ENCODE results near the gene TMEM125.

Gene TMEM125

GRCh38 chr1:43292679-43293078 is 22.9 kb downstream of the TMEM125 start:
- no peak for DNase-seq (ENCODE audit: low read depth in 2 of 2, low spot score in 1 of 2)

- no peak for DNase-seq (ENCODE audit: low read depth in 2 of 2, low spot score in 1 of 2)
Measured at GRCh38 chr1:43293176-43293575, 23.4 kb downstream of the TMEM125 start.

- DNase-seq (ENCODE audit: low read depth in 2 of 2, low spot score in 1 of 2), result no peak
Measured at GRCh38 chr1:43293896-43294760, 24.3 kb downstream of the TMEM125 start.

DNA sequence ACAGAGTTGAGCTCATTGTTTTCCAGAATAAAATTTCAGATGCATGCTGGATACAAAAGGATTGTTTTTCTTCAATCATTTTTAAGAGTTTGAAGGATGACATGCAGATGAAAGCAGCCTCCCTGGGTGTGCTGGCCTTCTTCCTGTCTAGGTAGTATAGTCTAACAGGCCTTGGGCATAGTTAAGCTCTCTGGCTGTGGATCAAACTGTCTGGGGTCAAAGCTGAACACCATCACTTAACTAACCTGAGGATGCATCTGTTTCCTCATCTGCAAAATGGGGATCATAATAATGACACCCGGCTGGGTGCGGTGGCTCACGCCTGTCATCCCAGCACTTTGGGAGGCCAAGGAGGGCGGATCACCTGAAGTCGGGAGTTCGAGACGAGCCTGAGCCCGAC is 25.0 kb downstream of the TMEM125 start:
- DNase-seq (ENCODE audit: low read depth in 2 of 2, low spot score in 1 of 2), result no peak

GRCh38 chr1:43296207-43296606 is 26.4 kb downstream of the TMEM125 start:
- no peak for DNase-seq (ENCODE audit: low read depth in 2 of 2, low spot score in 1 of 2)

- DNase-seq (ENCODE audit: low read depth in 2 of 2, low spot score in 1 of 2), result no peak
Measured at GRCh38 chr1:43298055-43298454, 28.3 kb downstream of the TMEM125 start.

DNA sequence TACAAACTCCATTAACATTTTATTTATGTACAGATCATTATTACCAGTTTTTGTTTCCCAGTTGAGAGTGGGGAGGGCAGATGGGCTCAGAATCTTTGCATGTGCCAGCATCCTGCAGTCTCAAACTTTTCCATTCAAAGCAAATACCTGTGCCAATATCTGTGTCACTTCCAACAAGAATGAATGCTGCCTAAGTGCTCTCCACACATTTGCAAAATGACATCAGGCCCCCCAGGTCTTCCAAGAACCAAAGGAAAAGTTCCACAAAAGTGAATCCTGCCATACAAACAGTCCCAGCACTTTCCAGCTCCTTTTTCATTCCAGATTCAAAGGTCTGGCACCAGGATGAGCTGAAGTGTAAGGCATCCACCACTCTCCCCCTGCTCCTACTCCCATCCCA is 29.3 kb downstream of the TMEM125 start:
- no peak for DNase-seq (ENCODE audit: low read depth in 2 of 2, low spot score in 1 of 2)

DNA sequence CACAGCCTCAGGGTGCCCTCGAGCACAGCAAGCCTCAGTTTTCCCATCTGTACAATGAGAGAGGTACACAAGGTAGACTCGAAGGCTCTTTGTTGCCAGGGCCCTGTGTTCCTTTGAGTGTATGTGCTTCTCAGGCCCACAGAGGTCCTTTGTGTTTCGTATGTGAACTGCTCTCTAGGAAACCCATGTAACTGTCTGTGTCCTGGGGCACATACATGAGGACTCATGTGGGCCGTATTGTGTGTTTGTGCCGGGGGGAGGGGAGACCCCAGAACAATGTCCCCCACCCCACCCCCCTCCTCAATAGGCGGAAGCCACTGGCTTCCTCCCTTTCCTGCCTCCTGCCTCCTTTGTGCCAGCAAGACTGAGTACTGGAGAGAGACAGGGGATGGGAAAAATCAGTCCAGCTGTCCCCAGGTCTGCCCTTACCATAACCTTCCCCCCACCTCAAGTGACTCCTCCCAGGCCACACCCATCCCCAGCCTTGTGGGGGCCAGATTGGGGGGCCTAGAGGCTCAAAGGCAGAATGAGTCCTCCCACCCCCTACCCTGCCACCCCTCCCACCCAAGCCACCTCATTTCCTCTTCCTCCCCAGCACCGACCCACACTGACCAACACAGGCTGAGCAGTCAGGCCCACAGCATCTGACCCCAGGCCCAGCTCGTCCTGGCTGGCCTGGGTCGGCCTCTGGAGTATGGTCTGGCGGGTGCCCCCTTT is 30.8 kb downstream of the TMEM125 start, which contains the start of gene TIE1:
TSS of gene TIE1 (plus strand) at position 605 of the 717 bp plus-strand sequence. CDS start at position 695, 90 bp downstream.
- DNase-seq (ENCODE audit: low read depth in 2 of 2, low spot score in 1 of 2), result no peak

DNA sequence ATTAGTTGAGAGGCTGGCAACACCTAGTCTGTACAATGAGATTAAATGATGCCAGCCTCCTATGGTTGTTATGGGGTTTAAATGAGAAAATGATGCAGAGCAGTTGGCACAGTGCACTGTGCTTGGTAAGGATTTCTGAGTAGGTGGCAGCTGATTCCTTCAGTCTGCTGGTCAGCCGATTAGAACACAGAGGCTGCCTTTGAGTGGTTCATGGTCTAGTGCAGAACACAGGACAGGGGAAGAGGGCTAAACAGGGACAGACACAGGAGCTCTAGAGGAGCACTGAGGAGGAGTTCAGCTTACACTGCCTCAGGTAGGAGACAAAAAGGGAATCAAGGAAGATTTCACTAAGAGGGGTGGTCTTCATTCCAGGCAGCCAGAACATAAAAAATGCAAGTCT is 32.4 kb downstream of the TMEM125 start:
- DNase-seq (ENCODE audit: low read depth in 2 of 2, low spot score in 1 of 2), result no peak

GRCh38 chr1:43302721-43303470 is 33.1 kb downstream of the TMEM125 start:
- DNase-seq (ENCODE audit: low read depth in 2 of 2, low spot score in 1 of 2), result no peak

GRCh38 chr1:43303471-43304313 is 33.9 kb downstream of the TMEM125 start:
- DNase-seq (ENCODE audit: low read depth in 2 of 2, low spot score in 1 of 2), result no peak

DNA sequence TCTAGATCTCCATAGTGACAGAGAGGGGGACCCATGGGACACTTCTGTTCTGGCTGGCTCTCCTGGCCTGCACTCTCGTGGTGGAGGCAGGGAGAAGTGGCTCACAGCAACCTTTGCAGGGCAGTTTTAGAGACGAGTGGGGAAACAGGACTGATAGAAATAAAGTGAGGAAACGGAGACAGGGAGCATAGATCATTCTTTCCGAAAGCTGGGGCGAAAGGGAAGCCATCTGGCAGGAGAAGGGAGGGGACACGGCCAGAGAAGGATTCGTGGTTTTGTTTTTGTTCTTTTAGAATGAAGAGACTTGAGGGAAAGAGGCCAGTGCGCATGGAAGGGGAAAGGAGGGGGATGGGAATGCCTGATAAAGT is 34.5 kb downstream of the TMEM125 start:
- no peak for DNase-seq (ENCODE audit: low read depth in 2 of 2, low spot score in 1 of 2)

- DNase-seq (ENCODE audit: low read depth in 2 of 2, low spot score in 1 of 2), result no peak
Measured at GRCh38 chr1:43304771-43305300, 35.1 kb downstream of the TMEM125 start.

- DNase-seq (ENCODE audit: low read depth in 2 of 2, low spot score in 1 of 2), result no peak
Measured at GRCh38 chr1:43305461-43305860, 35.7 kb downstream of the TMEM125 start.

- DNase-seq (ENCODE audit: low read depth in 2 of 2, low spot score in 1 of 2), result no peak
Measured at GRCh38 chr1:43305926-43306687, 36.3 kb downstream of the TMEM125 start.

DNA sequence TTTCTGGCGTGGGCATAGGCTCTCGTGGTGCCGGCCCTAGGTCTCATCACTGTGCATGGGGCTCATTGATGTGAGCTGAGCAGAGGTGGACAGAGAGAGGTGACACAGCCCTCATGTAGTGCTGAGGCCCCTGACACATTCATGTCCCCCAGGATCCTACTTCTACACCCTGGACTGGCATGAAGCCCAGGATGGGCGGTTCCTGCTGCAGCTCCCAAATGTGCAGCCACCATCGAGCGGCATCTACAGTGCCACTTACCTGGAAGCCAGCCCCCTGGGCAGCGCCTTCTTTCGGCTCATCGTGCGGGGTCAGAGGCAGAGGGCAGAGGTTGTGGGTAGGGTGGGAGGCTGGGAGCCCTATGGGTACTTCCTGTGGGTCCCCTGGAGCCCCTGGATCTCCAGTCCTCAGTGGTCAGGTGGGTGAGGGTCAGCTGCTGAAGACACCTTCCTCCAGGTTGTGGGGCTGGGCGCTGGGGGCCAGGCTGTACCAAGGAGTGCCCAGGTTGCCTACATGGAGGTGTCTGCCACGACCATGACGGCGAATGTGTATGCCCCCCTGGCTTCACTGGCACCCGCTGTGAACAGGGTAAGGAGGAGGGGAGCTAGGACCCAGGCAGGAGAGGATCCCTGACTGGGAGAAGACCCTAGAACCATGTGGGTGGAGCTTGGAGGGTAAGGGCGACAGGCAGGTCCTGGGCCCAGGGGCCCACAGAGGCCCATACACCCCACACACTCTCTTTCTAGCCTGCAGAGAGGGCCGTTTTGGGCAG is 37.1 kb downstream of the TMEM125 start:
- DNase-seq (ENCODE audit: low read depth in 2 of 2, low spot score in 1 of 2), result no peak

- no peak for DNase-seq (ENCODE audit: low read depth in 2 of 2, low spot score in 1 of 2)
Measured at GRCh38 chr1:43307458-43308158, 37.8 kb downstream of the TMEM125 start.

- no peak for DNase-seq (ENCODE audit: low read depth in 2 of 2, low spot score in 1 of 2)
Measured at GRCh38 chr1:43308635-43309404, 39.0 kb downstream of the TMEM125 start.

Measured in stimulated activated CD8-positive, alpha-beta memory T cell treated with anti-CD3 and anti-CD28 coated beads, Interleukin-4, amount 100 ng/mL, for 1 hour (primary cell).